MCF 10A (cell line): ENCODE data around the gene SBSN. TPM values are rescaled to one million over a fixed set of nuclear protein-coding genes. Genes with fewer than 3 reads are reported as not detected.

ENCODE experiments used
- BruUV-seq: library from RNA; stranded (reverse); fragments of 400-500 nt; replicated peaks from 2 replicates; lab custom pipeline; 2021; lab: Mats Ljungman, UMichigan
- CTCF ChIA-PET: fragments of 300-600 bp; sonication (Branson Sonifier 250); formaldehyde crosslinking; extraction: SDS; loops from one replicate; lab custom pipeline; 2021; ENCODE audit warnings: antibody characterized with exemption, inconsistent platforms; lab: Yijun Ruan, JAX
- POLR2A ChIA-PET: fragments of 300-600, 350-650 bp; sonication (Branson Sonifier 250); formaldehyde crosslinking; extraction: SDS; loops from one replicate; lab custom pipeline; 2020; ENCODE audit warnings: antibody characterized with exemption, inconsistent platforms; lab: Yijun Ruan, JAX
- DNase-seq: peaks from one replicate; pipeline ENCODE4 v3.0.0-alpha.2; 2018; ENCODE audit not compliant: unreplicated experiment
- H3K27ac Mint-ChIP-seq: one replicate; pipeline ENCODE4 v1.8.0; 2022; ENCODE audit warnings: mild to moderate bottlenecking, low read depth, mixed read lengths; ENCODE audit not compliant: unreplicated experiment
- H3K27me3 Mint-ChIP-seq: one replicate; pipeline ENCODE4 v1.8.0; 2022; ENCODE audit warnings: mixed read lengths; ENCODE audit not compliant: insufficient read depth, unreplicated experiment
- H3K36me3 Mint-ChIP-seq: one replicate; pipeline ENCODE4 v1.8.0; 2022; ENCODE audit warnings: mild to moderate bottlenecking, moderate library complexity, mixed read lengths; ENCODE audit not compliant: insufficient read depth, unreplicated experiment
- H3K4me1 Mint-ChIP-seq: one replicate; pipeline ENCODE4 v1.8.0; 2022; ENCODE audit warnings: mixed read lengths; ENCODE audit not compliant: insufficient read depth, unreplicated experiment
- H3K4me3 Mint-ChIP-seq: one replicate; pipeline ENCODE4 v1.8.0; 2022; ENCODE audit warnings: mild to moderate bottlenecking, moderate library complexity, mixed read lengths; ENCODE audit not compliant: unreplicated experiment
- H3K9me3 Mint-ChIP-seq: one replicate; pipeline ENCODE4 v1.8.0; 2022; ENCODE audit warnings: mixed read lengths; ENCODE audit not compliant: unreplicated experiment
- CTCF ChIP-seq: fragments of 200-600 bp; IDR thresholded peaks from one replicate; pipeline ENCODE4 v1.8.0; 2022; ENCODE audit warnings: antibody characterized with exemption, mild to moderate bottlenecking; ENCODE audit not compliant: unreplicated experiment
- intact Hi-C: fragments of 100-400 bp; cut with micrococcal nuclease; formaldehyde crosslinking; loops from 2 replicates; pipeline ENCODE4 v1.14.1; 2022
- total RNA-seq: library from RNA; stranded (reverse); gene quantifications from 2 replicates; pipeline ENCODE4 v1.2.3, GENCODE V29; 2022

The SBSN gene
- total RNA-seq, 1 experiment from 2014 or later = not detected

- intact Hi-C loops = no loop called here
- Mint-ChIP-seq H3K9me3 (no peaks in the 10 kb centered on the region), H3K36me3 (no peaks in the 10 kb centered on the region), H3K27me3 (no peaks in the 10 kb centered on the region), H3K27ac (no peak overlapping the region), H3K4me1 (no peaks in the 10 kb centered on the region), H3K4me3 (no peak overlapping the region)
- POLR2A ChIA-PET = interaction anchor here (0.6 kb wide), 1 partner anchor 97 kb away, joined by 3 read pairs; no protein-coding TSS in a partner anchor
- no peak for TF ChIP-seq CTCF
- no peak for DNase-seq
- CTCF ChIA-PET = interaction anchor here (2.1 to 9.0 kb wide), 2 partner anchors 21 to 119 kb away, joined by 9 to 143 read pairs; partner anchors contain the start of gene FFAR3
- no TSS peak for BruUV-seq
These were observed 54.0 kb downstream of the SBSN start for GRCh38 chr19:35474104-35474503.

Other genes starting within 250 kb of the SBSN start
- gene HAMP, start 245.8 kb downstream of the SBSN start, total RNA-seq = not detected in 2 replicates
- not detected in 2 replicates for gene MAG, start 236.2 kb downstream of the SBSN start, total RNA-seq
- 0.56 and 1.7 TPM in 2 replicates for gene CD22, start 199.1 kb downstream of the SBSN start, total RNA-seq
- gene FFAR1, start 180.4 kb downstream of the SBSN start, total RNA-seq = not detected in 2 replicates
- not detected in 2 replicates for gene FFAR3, start 169.9 kb downstream of the SBSN start, total RNA-seq
- gene GPR42, start 157.2 kb downstream of the SBSN start, total RNA-seq = not detected in 2 replicates
- not detected in 2 replicates for gene FFAR2, start 80.1 kb downstream of the SBSN start, total RNA-seq
- gene KRTDAP, start 37.8 kb downstream of the SBSN start, total RNA-seq = not detected in 2 replicates
- 86.2 and 90.7 TPM in 2 replicates for gene DMKN, start 14.7 kb downstream of the SBSN start, total RNA-seq
- gene GAPDHS, start 5.1 kb upstream of the SBSN start, total RNA-seq = not detected in 2 replicates
- gene TMEM147, start 17.3 kb upstream of the SBSN start, total RNA-seq = 110 and 123 TPM in 2 replicates
- gene ATP4A, start 35.3 kb upstream of the SBSN start, total RNA-seq = not detected in 2 replicates
- not detected in 2 replicates for gene PMIS2, start 57.9 kb upstream of the SBSN start, total RNA-seq
- 6.3 and 10.6 TPM in 2 replicates for gene HAUS5, start 84.4 kb upstream of the SBSN start, total RNA-seq
- gene RBM42, start 100.7 kb upstream of the SBSN start, total RNA-seq = 84.2 and 87.7 TPM in 2 replicates
- gene ETV2, start 113.4 kb upstream of the SBSN start, total RNA-seq = 0.44 and 1.0 TPM in 2 replicates
- gene COX6B1, start 120.0 kb upstream of the SBSN start, total RNA-seq = 213 and 265 TPM in 2 replicates
- gene UPK1A, start 138.2 kb upstream of the SBSN start, total RNA-seq = not detected in 2 replicates
- gene ZBTB32, start 176.2 kb upstream of the SBSN start, total RNA-seq = not detected in 2 replicates
- gene KMT2B, start 189.7 kb upstream of the SBSN start, total RNA-seq = 36.0 TPM in 2 replicates
- 3.6 and 4.2 TPM in 2 replicates for gene IGFLR1, start 214.1 kb upstream of the SBSN start, total RNA-seq
- 32.0 and 37.5 TPM in 2 replicates for gene U2AF1L4, start 217.1 kb upstream of the SBSN start, total RNA-seq
- 65.0 and 86.9 TPM in 2 replicates for gene PSENEN, start 217.3 kb upstream of the SBSN start, total RNA-seq
- gene LIN37, start 220.3 kb upstream of the SBSN start, total RNA-seq = 19.6 and 24.6 TPM in 2 replicates
- gene HSPB6, start 228.7 kb upstream of the SBSN start, total RNA-seq = 0.21 TPM in 1 of 2 replicates, not detected in the other
- gene PROSER3, start 229.9 kb upstream of the SBSN start, total RNA-seq = 33.8 and 37.3 TPM in 2 replicates
- 5.4 and 5.6 TPM in 2 replicates for gene ARHGAP33, start 247.3 kb upstream of the SBSN start, total RNA-seq